Subcutaneous abdominal adipose tissue (tissue), 5 donors: ENCODE results near the gene UNC5B.

Experiments
- H3K27ac ChIP-seq: one replicate; pipeline ENCODE4 v1.7.0; 2013; ENCODE audit warnings: low read depth, mild to moderate bottlenecking, inconsistent platforms, low read length, moderate library complexity
- H3K27me3 ChIP-seq, 5 donors: one replicate each; pipeline ENCODE4 v1.7.0; 2013; ENCODE audit warnings: low read length in 5 of 5, inconsistent platforms in 1 of 5; ENCODE audit not compliant: control insufficient read depth in 5 of 5, insufficient read depth in 4 of 5
- H3K36me3 ChIP-seq, 5 donors: one replicate each; pipeline ENCODE4 v1.7.0; 2013; ENCODE audit warnings: low read length in 5 of 5; ENCODE audit not compliant: control insufficient read depth in 5 of 5, insufficient read depth in 5 of 5
- H3K4me1 ChIP-seq, 5 donors: one replicate each; pipeline ENCODE4 v1.7.0; 2013; ENCODE audit warnings: low read length in 5 of 5, mild to moderate bottlenecking in 3 of 5, moderate library complexity in 1 of 5; ENCODE audit not compliant: control insufficient read depth in 5 of 5, insufficient read depth in 5 of 5
- H3K4me3 ChIP-seq, 5 donors: one replicate each; pipeline ENCODE4 v1.7.0; 2013; ENCODE audit warnings: low read length in 5 of 5, low read depth in 1 of 5
- H3K9ac ChIP-seq, 5 donors: one replicate each; pipeline ENCODE4 v1.7.0; 2013; ENCODE audit warnings: low read length in 5 of 5, mild to moderate bottlenecking in 4 of 5, moderate library complexity in 3 of 5
- H3K9me3 ChIP-seq, 5 donors: one replicate each; pipeline ENCODE4 v1.7.0; 2013; ENCODE audit warnings: low read length in 5 of 5; ENCODE audit not compliant: control insufficient read depth in 5 of 5
- donor health status: healthy.
- donor health status: healthy.
- donor health status: healthy.
- donor health status: healthy.
- donor health status: healthy.

The UNC5B gene

GRCh38 chr10:71250842-71251241 lies 38.5 kb downstream of the UNC5B start:
- Histone ChIP-seq H3K27ac (no peak overlapping the region), H3K4me3 (no peak overlapping the region), H3K36me3 (no peaks in the 10 kb centered on the region), H3K27me3 (peaks cover 0 to 11% (median 3%) of the 10 kb centered on the region in 5 donors), H3K9me3 (no peaks in the 10 kb centered on the region), H3K4me1 (peaks cover 7 to 59% (median 40%) of the 10 kb centered on the region in 5 donors), H3K9ac (no peak overlapping the region)

DNA sequence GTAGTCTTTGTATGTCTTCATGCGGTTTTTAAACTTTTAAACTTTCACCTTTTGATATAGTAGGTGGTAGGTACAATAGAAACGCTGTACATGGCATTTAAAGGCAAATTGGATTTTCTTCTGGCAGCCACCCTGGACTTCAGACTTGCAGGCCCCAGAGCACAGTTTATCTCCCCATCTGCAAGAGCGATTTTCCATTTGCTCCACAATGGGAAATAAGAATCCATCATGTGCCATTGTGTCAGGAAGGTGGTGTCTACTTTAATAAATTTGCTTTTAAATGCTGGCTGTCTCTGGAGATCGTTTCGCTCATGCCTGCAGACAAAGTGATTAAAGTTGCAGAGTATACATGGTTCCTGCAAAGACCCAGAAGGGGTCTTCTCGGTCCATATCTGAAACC lies 38.9 kb downstream of the UNC5B start:
- Histone ChIP-seq H3K9me3 (no peaks in the 10 kb centered on the region), H3K9ac (no peak overlapping the region), H3K4me1 (peaks cover 11 to 59% (median 41%) of the 10 kb centered on the region in 5 donors), H3K27ac (no peak overlapping the region), H3K4me3 (no peak overlapping the region), H3K36me3 (no peaks in the 10 kb centered on the region), H3K27me3 (peaks cover 0 to 10% (median 3%) of the 10 kb centered on the region in 5 donors)

DNA sequence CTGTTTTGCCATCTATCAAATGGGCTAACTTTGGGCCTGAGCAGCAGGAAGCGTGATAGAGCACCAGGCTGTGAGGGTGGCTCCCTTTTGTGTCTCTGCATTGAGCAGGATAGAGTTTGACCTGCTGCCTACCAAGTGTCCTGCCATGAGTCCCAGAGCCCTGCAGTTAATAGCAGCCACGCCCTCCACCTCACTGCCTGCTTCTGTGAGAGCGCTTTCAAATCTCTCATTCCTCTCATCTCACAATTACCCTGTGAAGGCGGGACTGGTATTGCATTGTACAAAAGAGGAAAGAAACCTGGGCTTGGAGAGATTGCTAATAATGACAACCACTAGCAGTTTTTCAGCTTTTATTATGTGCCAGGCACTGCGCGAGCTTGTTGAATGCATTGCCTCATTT lies 39.9 kb downstream of the UNC5B start:
- H3K4me1 ChIP-seq, result peaks cover 11 to 59% (median 41%) of the 10 kb centered on the region in 5 donors
- H3K27ac ChIP-seq, result no peak overlapping the region
- no peak overlapping the region for H3K9ac ChIP-seq

DNA sequence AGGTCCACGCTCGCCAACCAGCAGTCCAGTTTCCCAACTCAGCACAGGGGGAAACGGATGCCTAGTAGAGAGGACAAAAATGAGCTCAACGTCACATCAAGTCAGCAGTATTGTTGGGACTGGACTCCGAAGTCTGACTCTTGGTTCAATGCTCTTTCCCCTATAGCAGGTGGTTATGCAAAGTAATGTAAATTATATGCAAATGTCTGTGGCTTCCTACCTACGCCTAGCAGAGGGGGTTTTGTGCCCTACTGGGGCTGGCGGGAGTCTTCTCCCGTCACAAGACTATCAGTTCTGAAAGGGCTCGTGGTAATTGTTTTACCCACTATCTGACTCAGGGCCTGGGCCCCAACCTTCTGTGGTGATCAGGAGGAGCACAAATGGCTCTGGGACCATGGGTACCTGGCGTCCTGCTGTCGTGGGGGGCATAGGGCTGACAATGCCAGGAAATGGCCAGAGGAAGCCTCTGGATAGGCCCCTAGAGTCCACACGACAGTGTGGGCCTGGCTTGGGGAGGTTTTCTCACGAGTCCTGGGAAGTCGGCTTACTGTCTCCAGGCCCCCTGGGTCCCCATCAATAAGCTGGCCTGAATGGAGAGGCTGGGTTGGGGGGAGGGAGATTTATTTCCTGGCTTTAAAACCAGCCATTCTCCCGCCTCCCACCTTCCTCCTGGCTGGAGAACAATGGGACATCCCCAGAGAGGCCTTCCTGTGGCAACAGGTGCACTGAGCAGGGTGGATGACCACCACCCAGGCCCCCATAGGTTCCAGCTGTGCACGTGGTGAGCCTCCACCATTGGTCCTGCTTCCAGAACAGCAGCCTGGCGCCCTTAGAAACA lies 41.8 kb downstream of the UNC5B start:
- H3K9me3 ChIP-seq, result no peaks in the 10 kb centered on the region
- no peak overlapping the region for H3K27ac ChIP-seq
- H3K36me3 ChIP-seq, result no peaks in the 10 kb centered on the region
- peaks cover 0 to 19% (median 8%) of the 10 kb centered on the region in 5 donors for H3K27me3 ChIP-seq
- H3K9ac ChIP-seq, result no peak overlapping the region
- peaks cover 11 to 59% (median 41%) of the 10 kb centered on the region in 5 donors for H3K4me1 ChIP-seq
- H3K4me3 ChIP-seq, result no peak overlapping the region

More for the DNA sequence above, 39.9 kb downstream of the UNC5B start:
- Histone ChIP-seq H3K9me3 (no peaks in the 10 kb centered on the region), H3K4me3 (no peak overlapping the region), H3K36me3 (no peaks in the 10 kb centered on the region), H3K27me3 (peaks cover 0 to 11% (median 6%) of the 10 kb centered on the region in 5 donors)

GRCh38 chr10:71254834-71255549 lies 42.6 kb downstream of the UNC5B start:
- H3K27ac ChIP-seq, result no peak overlapping the region
- no peaks in the 10 kb centered on the region for H3K9me3 ChIP-seq
- peaks cover 11 to 65% (median 47%) of the 10 kb centered on the region in 5 donors for H3K4me1 ChIP-seq
- no peak overlapping the region for H3K4me3 ChIP-seq
- no peaks in the 10 kb centered on the region for H3K36me3 ChIP-seq
- H3K27me3 ChIP-seq, result peaks cover 0 to 16% (median 5%) of the 10 kb centered on the region in 5 donors
- no peak overlapping the region for H3K9ac ChIP-seq

DNA sequence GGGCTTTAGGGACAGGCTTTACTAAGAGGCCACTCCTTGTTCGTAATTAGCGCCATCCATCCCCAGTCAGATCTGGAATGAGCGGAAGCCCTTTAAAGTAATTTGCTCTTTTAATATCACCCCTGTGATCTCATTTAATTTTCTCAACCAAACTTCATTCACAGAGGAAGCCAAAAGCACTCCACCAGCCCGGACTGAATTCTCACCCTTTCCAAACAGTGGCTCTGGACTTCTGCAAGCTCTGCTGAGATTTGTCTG lies 43.1 kb downstream of the UNC5B start:
- Histone ChIP-seq H3K27ac (no peak overlapping the region), H3K36me3 (no peaks in the 10 kb centered on the region), H3K9ac (no peak overlapping the region), H3K9me3 (no peaks in the 10 kb centered on the region), H3K4me3 (peak overlapping the region in 1 of 5 donors; percentile 9), H3K4me1 (peaks cover 11 to 70% (median 52%) of the 10 kb centered on the region in 5 donors), H3K27me3 (peaks cover 0 to 16% (median 5%) of the 10 kb centered on the region in 5 donors)

DNA sequence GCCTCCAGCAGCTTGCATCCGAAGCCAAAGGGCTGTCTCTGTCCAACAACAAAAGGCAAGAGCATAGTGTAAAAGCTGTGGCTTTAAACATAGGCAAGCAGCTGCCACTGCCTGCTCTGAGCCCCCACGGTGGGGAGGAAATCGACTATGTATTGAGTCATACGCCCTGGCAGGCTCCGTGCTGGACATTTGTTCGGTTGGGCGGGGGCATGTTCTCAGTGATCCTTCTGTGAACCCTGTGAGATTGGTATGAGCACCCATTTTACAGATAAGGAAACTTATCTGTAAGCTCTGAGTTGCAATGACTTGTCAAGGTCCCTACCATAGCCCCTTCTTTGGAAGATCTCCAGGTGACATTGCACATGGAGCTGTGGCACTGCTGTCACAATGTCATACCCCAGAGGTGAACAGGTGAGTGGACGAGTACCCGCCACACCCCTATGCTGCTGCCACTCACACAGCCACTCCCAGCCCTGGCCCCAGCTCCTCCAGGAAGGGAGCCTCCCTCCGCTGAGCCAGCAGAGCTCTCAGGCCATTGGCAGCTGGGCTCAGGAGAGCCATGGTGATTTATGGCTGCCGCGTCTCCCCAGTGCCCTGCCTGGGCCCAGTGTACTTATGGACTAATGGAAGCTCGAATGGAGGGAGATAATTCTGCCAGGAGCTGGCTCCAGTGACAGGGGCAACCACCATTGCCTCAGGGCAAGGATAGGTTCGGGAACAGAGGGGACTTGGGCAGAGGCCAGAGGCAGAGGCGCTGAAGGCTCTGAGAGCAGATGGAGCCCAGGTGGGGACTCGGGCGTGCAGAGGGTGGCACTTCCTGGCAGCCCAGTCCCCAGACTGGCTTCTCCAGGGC lies 43.7 kb downstream of the UNC5B start:
- H3K36me3 ChIP-seq, result no peaks in the 10 kb centered on the region
- no peak overlapping the region for H3K27ac ChIP-seq
- peak overlapping the region in 1 of 5 donors; percentile 9 for H3K4me3 ChIP-seq
- H3K9ac ChIP-seq, result no peak overlapping the region
- H3K4me1 ChIP-seq, result peaks cover 11 to 66% (median 52%) of the 10 kb centered on the region in 5 donors
- no peaks in the 10 kb centered on the region for H3K9me3 ChIP-seq
- peaks cover 0 to 16% (median 5%) of the 10 kb centered on the region in 5 donors for H3K27me3 ChIP-seq

GRCh38 chr10:71256661-71257318 lies 44.4 kb downstream of the UNC5B start:
- H3K4me1 ChIP-seq, result peaks cover 11 to 59% (median 45%) of the 10 kb centered on the region in 5 donors

GRCh38 chr10:71257319-71257997 lies 45.1 kb downstream of the UNC5B start:
- Histone ChIP-seq H3K4me1 (peaks cover 11 to 54% (median 38%) of the 10 kb centered on the region in 5 donors), H3K9ac (no peak overlapping the region), H3K9me3 (no peaks in the 10 kb centered on the region), H3K4me3 (no peak overlapping the region), H3K36me3 (no peaks in the 10 kb centered on the region), H3K27ac (no peak overlapping the region), H3K27me3 (peaks cover 0 to 16% (median 5%) of the 10 kb centered on the region in 5 donors)

More at GRCh38 chr10:71256661-71257318, 44.4 kb downstream of the UNC5B start:
- Histone ChIP-seq H3K9me3 (no peaks in the 10 kb centered on the region), H3K27ac (no peak overlapping the region), H3K27me3 (peaks cover 0 to 16% (median 5%) of the 10 kb centered on the region in 5 donors), H3K4me3 (no peak overlapping the region), H3K9ac (no peak overlapping the region), H3K36me3 (no peaks in the 10 kb centered on the region)
